Tibial nerve (tissue), 3 donors: Measurements from ENCODE around the gene OVOL1.

Experiments
- POLR2A ChIP-seq, 2 donors: fragments of 450-650 bp; IDR thresholded peaks; one replicate each; pipeline ENCODE4 v1.6.1; 2017; ENCODE audit warnings: antibody characterized with exemption in 2 of 2, mild to moderate bottlenecking in 2 of 2, moderate library complexity in 2 of 2
- TF ChIP-seq, protein P1 (sequence below), 5 experiments: fragments of 200-600 bp in 3 of 5; fragments of 450-650 bp in 2 of 5; sonication (generic) in 3 of 5; IDR thresholded peaks; one replicate each; pipeline ENCODE4 v1.5.1; 2016 to 2019; ENCODE audit warnings: antibody characterized with exemption in 5 of 5, mild to moderate bottlenecking in 3 of 5, moderate library complexity in 2 of 5

DNA sequence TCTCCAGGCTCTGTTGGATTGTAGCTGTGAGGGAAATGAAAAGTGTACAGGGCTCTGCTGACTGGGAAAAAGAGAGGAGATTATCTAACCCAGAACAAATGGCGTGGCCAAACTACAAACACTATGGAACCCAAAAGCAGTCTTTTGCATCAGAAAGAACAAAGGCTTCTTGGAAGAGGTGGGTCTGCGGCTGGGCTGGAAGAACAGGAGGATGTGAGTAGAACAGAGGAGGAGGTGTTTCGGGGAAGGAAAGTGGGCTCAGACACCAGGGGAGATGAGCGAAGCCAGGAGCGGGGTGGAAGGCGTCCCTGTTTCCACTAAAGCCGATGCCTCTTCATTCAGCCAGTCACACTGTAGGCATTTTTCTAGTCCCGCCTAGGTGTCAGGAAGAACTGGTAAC lies 12.0 kb downstream of the OVOL1 start:
- TF ChIP-seq, protein P1, sequence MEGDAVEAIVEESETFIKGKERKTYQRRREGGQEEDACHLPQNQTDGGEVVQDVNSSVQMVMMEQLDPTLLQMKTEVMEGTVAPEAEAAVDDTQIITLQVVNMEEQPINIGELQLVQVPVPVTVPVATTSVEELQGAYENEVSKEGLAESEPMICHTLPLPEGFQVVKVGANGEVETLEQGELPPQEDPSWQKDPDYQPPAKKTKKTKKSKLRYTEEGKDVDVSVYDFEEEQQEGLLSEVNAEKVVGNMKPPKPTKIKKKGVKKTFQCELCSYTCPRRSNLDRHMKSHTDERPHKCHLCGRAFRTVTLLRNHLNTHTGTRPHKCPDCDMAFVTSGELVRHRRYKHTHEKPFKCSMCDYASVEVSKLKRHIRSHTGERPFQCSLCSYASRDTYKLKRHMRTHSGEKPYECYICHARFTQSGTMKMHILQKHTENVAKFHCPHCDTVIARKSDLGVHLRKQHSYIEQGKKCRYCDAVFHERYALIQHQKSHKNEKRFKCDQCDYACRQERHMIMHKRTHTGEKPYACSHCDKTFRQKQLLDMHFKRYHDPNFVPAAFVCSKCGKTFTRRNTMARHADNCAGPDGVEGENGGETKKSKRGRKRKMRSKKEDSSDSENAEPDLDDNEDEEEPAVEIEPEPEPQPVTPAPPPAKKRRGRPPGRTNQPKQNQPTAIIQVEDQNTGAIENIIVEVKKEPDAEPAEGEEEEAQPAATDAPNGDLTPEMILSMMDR (IDR thresholded peaks at IDR 0.05): no peak
- no peak for TF ChIP-seq POLR2A (IDR thresholded peaks at IDR 0.05)
